NCI-H2029 (cell line): ENCODE measurements around the gene PPP1CA.

Source experiments
- DNase-seq: peaks from one replicate; lab custom pipeline; 2025; lab: John Stamatoyannopoulos, UW

PPP1CA gene

GRCh38 chr11:67382276-67383136 lies 19.2 kb downstream of the PPP1CA start:
- DNase-seq, result no peak

GRCh38 chr11:67381244-67381972 lies 20.2 kb downstream of the PPP1CA start:
- DNase-seq, result no peak

- DNase-seq, result no peak
Measured at GRCh38 chr11:67379061-67380058, 22.3 kb downstream of the PPP1CA start.

GRCh38 chr11:67378544-67378943 lies 23.1 kb downstream of the PPP1CA start:
- no peak for DNase-seq

- DNase-seq, result no peak
Measured at GRCh38 chr11:67376873-67377808, 24.5 kb downstream of the PPP1CA start.

- no peak for DNase-seq
Measured at GRCh38 chr11:67376063-67376820, 25.4 kb downstream of the PPP1CA start.

- no peak for DNase-seq
Measured at GRCh38 chr11:67375320-67376055, 26.2 kb downstream of the PPP1CA start.

- no peak for DNase-seq
Measured at GRCh38 chr11:67374571-67375281, 26.9 kb downstream of the PPP1CA start.

GRCh38 chr11:67373648-67374570 lies 27.7 kb downstream of the PPP1CA start:
- no peak for DNase-seq

- DNase-seq, result no peak
Measured at GRCh38 chr11:67372993-67373647, 28.5 kb downstream of the PPP1CA start, which contains the start of gene CLCF1. TSS of gene CLCF1 (minus strand) at chr11:67373598. CDS start at chr11:67373539, 59 bp downstream.

GRCh38 chr11:67372321-67372992 lies 29.2 kb downstream of the PPP1CA start:
- no peak for DNase-seq

- no peak for DNase-seq
Measured at GRCh38 chr11:67371911-67372320, 29.7 kb downstream of the PPP1CA start.

- DNase-seq, result no peak
Measured at GRCh38 chr11:67371189-67371910, 30.3 kb downstream of the PPP1CA start.

GRCh38 chr11:67370351-67371076 lies 31.1 kb downstream of the PPP1CA start:
- no peak for DNase-seq

GRCh38 chr11:67369801-67370284 lies 31.8 kb downstream of the PPP1CA start:
- no peak for DNase-seq
